ENCODE measurements around the gene ATG4D.

- TF ChIP-seq OSR1 (CRISPR knock-in tag; IDR thresholded peaks at IDR 0.05) (no peak), ZC3H10 (CRISPR knock-in tag; IDR thresholded peaks at IDR 0.05) (no peak), PATZ1 (CRISPR knock-in tag; IDR thresholded peaks at IDR 0.05; ENCODE audit: borderline replicate concordance) (no peak), GLIS3 (CRISPR knock-in tag; IDR thresholded peaks at IDR 0.05) (no peak), ZNF70 (CRISPR knock-in tag; IDR thresholded peaks at IDR 0.05) (no peak), ESRRG (CRISPR knock-in tag; IDR thresholded peaks at IDR 0.05) (no peak), ARNTL (CRISPR knock-in tag; IDR thresholded peaks at IDR 0.05; ENCODE audit: borderline replicate concordance, low read depth) (no peak), ISL1 (CRISPR knock-in tag; IDR thresholded peaks at IDR 0.05) (no peak)
Measured at GRCh38 chr19:10537668-10538067, 6.0 kb upstream of the ATG4D start.

All from SK-N-SH treated with all-trans-retinoic acid at 6 μM for 48 hours (cell line).